Vagina (tissue), 2 donors: ENCODE measurements around the gene PTTG1IP.

Experiments
- CTCF ChIP-seq, 3 experiments: fragments of 450-650 bp in 2 of 3; fragments of 200-600 bp in 1 of 3; sonication (generic) in 1 of 3; IDR thresholded peaks; one replicate each; pipeline ENCODE4 v1.5.1; 2017 to 2019; ENCODE audit warnings: antibody characterized with exemption in 3 of 3, mild to moderate bottlenecking in 2 of 3, moderate library complexity in 2 of 3
- POLR2A ChIP-seq, 2 donors: fragments of 450-650 bp; IDR thresholded peaks; one replicate each; pipeline ENCODE4 v1.6.1; 2017; ENCODE audit warnings: antibody characterized with exemption in 2 of 2, mild to moderate bottlenecking in 2 of 2, moderate library complexity in 2 of 2
- POLR2AphosphoS5 ChIP-seq, 2 donors: sonication (generic); formaldehyde crosslinking; IDR thresholded peaks; one replicate each; pipeline ENCODE4 v1.9.0; 2017; ENCODE audit warnings: antibody characterized with exemption in 2 of 2, mild to moderate bottlenecking in 2 of 2, low read depth in 1 of 2; ENCODE audit not compliant: insufficient read depth in 1 of 2

DNA sequence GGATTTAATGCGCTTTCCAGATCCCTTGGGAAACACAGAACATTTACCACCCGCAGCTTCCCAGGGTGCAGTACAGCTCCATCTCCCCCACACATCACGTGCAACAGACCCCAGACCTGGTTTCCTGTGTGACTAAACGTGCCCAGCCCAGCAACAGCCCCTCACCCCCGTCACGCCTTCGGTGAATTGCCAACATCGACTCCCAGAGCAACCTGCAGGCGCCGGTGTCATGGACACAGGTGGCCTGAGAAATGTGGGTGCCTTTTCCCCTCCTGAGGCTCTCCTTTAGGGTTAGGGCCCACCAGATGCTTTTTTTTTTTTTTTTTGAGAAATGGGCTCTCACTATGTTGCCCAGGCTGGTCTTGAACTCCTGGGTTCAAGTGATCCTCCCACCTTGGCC is 31.4 kb downstream of the PTTG1IP start:
- TF ChIP-seq CTCF (IDR thresholded peaks at IDR 0.05) (no peak), POLR2A (IDR thresholded peaks at IDR 0.05) (no peak), POLR2AphosphoS5 (IDR thresholded peaks at IDR 0.05; ENCODE audit: insufficient read depth in 1 of 2, low read depth in 1 of 2) (no peak)
